ENCODE results near the gene TPPP2.

DNA sequence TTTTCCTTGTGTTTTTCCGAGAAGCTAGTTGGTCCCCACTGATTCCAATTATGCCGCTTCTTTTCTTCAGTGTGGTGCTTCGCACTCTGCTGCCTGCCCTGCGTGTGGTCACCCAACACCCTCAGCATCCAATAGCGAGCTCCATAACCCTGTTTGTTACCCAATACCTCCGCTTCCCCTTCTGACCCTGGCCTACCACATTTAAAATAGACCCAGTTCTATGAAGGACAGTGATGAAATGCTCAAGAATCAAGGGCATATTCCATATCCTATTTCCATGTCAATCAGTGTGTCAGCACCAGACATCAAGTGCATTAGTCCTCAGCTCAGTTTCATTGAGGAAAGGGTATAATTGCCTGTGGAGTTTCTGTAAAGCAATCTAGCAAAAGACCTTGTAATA, 14.7 kb upstream of the TPPP2 start:
- TF ChIP-seq CTCF (IDR thresholded peaks at IDR 0.05) (no peak), POLR2A (IDR thresholded peaks at IDR 0.05) (peak in 1 of 2 donors; percentile 22)

Data from adrenal gland (tissue), 5 donors.